SHP77 treated with DMSO at 0.1 percent for 48 hours (cell line): ENCODE results near the gene ANKS1A.

Experiments
- DNase-seq: peaks from one replicate; lab custom pipeline; 2025; lab: John Stamatoyannopoulos, UW

ANKS1A gene

DNA sequence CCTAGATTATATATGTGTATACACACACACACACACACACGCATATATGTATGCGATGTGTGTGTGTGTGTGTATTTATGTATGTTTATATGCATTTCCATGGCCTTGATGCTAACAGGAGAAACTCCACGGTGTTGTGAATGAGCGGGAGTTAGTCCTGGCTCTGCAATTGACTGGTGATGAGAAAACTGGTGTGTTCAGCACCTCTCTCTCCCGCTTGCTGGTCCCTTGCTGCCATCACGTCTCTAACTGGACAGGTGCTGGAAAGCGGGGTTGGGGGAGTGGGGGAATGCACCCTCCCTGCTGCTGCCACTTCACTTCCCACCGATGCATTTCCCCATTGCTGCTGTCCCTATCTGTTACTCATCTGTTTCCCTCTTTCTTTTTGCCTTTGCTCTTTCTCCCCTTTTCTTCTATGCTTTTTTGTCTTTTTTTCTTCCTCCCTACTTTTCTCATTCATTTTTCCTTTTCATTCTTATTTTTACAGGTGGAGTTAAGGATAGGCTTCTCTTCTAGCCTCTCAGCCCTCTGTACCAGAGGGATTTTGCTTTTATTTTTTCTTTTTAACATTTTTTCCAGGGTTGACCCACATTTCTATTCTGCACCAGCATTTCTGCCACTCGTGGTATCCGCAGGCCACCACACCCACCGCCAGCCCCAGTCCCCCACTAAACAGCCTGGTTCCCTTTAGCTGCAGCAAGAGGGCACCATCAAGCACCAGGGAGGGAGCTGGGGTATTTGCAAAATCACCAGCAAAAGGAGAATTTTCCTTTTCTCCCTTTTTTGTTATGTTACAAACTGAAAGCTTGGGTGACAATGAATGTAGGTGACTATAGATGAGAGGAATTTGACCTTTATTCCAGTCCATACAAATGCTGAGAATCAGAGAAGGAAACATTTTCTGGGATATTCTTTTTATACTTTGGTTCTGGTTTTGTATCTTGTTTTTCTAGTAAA is 136.5 kb downstream of the ANKS1A start:
- no peak for DNase-seq

DNA sequence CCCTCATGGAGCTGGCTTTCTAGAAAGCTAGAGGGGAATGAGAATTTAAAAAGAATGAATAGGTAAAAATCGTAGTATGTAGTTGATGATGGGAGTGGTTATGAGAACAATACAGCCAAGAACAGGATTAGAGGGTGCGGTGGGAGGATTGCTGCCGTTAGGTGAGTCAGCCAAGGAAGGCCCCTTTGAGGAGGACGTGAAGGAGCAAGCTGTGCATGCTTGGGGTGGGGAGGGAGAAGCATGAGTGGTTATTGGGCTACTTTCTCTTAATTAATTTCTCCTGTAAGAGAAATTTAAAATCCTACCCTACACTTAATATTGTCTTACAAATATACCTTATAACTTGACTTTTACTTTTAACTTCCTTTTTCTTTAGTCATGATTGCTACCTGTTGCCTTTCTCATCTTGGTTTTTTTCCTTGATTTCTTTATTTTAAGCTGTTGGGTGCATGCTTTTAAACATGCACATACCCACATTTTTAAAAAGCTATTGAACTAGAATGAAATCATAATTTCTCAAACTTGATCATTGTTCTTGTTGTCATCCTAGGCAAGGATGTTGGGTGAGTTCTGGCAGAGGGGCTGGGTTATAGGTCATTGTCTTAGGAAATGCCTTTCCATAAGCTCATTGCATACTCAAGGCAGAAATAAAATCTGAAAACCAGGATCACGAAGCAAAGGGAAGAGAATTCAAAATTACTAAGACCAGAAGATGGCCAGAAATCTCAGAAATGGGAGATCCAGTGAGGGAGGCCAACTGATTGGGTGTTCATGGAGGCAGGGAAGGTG is 137.6 kb downstream of the ANKS1A start:
- DNase-seq: no peak

GRCh38 chr6:35027807-35028206 is 138.8 kb downstream of the ANKS1A start:
- DNase-seq: no peak

GRCh38 chr6:35028781-35029769 is 140.0 kb downstream of the ANKS1A start:
- DNase-seq: no peak

DNA sequence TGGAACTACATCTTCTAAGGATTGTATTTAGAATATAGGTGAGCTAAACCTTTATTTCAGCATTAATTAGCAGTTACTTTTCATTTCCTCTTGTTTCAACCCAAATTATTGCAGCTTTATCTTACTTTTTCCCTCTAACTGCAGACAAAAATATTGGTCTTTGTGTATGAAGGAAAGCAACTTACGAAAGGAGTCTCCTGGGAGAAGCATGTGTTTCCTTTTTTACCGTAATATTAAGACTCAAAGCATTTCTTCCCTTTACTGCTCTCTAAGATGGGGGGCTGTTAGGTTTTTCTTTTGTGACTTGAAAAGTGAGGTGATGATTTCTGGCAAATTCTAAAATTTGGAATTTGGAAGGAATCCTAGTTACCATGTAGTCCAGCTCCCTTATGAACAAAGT is 141.0 kb downstream of the ANKS1A start:
- no peak for DNase-seq

DNA sequence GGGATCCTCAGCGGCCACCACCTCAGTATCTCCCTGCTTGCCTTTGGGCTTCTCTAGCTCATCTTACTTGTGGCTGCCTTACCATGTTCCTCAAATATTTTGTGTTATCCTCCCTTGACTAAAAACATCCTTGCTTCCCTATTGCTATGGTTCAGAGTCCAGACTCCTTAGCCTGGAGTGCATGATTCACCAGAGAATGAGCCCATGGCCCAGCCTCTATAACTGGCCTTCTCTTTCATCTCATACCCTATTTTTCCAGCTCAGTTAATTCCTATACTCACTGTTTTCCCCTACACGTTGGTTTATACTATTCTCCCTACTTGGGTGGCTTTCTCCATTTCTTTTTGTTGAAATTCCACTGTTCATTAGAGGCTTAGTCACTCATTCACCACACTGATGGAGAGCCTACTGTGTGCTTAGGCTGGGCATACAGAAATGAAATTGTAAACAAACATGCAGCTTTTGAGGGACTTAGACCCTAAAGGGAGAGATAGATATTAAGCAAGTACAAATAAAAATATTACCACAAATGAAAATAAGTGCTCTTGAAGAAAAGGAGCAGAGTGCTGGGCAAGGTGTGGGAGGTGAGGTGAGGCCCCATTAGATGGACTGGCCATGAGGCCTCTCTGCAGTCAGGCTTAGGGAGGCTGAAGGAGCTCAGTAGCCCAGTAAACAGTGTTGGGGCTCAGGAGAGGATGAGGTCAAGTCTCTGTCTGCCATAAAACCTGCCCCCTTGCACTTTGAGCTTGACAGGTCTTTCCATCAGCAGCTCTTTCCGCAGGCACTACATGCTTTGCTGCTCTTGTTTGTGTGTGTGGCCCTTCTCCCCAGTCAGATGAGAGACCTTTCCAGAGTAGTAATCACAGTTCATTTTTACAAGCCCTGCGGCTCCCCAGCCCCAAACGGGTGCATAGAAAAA is 142.8 kb downstream of the ANKS1A start:
- DNase-seq: no peak

- no peak for DNase-seq
These were observed 144.6 kb downstream of the ANKS1A start for GRCh38 chr6:35033683-35034082.

DNA sequence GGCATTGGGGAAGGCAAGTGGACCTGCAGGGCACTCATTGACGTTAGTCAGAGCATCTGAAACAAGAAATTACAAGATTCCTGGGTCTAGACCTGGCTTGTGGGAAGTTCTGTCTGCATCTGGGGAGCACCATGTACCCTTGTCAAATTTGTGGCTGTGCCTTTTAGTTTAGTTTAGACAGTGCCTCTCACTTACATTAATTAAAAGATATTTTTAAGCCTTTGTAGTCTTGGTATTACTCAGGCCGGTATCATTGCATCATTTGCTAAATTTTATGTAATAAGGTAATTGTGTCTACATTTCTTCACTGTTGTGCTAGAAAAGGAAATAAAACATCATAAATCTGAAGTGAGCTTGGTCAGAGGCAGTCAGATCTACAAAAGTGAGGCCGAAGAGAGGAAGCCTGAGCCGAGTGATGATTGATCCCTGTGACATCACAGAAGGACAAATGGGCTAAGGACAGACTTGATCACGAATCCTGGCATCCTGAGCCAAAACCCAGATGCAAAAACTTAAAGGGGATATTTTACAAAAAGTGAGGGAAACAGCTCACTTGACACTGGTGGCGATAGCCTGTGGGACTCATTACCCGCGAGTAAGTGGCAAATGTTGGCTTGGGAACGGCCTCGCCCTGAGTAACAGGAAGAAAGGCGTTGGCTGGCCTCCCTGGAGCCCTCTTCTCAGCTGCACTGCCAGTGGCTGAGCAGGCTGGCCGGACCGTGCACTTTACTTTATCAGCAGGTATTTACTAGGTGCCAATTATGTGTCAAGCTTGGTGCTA is 145.5 kb downstream of the ANKS1A start:
- DNase-seq: no peak

DNA sequence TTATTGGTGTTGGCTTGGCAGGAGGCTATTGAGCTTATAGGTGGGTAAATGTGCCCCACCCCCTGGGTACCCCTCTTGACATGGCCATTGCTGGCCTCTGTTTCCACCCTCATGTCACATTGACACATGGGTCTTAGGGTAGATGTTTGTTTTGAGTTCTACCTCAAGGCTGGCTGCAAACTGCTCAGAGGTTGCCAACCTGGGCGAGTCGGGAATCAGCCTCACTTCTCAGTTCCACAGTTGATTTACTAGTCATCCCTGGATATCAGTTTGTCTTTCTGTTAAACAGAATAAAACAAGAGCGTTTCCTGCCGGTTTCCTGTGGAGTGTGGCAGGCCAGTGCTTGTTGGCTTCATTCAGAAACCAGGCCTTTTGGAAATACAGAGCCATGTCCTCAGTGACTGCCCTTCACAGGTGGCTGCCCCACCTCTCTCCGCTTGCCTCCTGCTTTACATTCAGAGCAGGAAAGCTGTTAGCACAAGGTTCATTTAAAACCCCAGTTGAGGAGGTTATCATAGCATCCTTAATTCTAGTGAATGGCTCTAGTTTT is 146.5 kb downstream of the ANKS1A start:
- DNase-seq: no peak

DNA sequence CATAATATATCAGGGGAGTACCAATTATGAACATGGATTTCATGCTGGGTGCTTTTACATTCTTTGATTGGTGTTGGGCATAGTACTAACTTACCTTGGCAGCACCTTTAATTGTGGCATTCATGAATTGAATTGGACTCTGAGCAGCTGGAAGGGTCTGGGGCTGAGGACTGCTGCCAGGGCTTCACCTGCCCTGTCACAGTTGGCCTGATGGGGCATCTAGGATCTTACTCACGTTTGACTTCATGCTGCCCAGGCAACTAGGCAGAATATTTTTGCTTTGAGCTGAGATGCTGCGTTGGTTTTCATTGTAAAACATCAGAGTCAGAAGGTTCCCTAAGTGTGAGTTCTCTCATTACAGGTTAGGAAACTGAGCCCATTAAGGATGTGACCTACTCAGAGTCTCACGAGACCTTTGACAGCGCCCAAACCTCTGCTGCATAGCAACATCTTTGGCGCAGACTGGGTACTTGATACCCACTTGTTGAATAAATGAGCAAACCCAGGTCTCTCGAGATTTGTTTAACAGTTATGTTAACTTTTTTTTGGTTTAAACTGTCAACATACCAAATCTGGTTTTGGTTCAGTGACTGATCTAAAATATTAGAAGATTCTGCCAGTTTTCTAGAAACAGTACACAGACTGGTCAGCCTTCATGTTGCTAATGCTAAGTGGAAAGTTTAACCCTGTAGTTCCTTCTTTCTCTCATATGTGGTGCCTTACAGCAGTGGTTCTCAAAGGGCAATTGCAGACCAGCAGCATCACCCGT is 147.2 kb downstream of the ANKS1A start:
- no peak for DNase-seq

DNA sequence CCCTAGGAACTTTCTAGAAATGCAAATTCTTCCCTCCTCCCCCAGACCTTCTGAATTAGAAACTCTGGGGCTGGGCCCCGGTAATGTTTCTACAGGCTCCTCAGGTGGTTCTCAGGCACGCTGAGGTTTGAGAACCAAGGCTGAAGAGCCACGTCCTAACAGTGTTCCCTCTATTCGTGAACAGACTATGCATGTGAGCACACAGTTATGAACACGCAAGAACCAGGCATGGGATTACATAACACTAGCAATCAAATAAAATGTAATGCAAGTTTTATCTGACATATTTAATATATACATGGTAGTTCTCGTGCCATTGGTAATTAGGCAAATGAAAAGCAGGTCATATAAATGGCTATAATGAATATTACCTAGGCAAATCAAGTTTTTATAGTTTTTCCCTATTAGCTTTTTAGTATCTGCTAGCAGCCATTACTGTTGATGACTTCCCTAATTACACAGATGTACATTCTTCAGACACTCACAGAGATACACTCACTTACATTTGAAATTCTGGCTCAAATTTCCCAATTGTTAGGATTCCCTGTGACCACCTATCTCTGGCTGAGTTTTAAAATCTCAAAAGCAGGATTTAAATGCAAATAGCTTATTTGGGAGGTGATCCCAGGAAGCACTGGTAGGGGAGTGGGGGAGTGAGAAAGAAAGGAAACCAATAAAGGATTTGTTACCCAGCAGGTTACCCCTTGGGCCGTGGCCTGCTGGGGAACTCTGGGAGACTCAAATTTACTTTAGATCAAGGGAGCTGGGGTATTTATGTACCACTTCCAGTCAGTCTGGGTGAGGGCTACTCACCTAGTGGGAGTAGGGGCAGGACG is 148.0 kb downstream of the ANKS1A start:
- DNase-seq: no peak

GRCh38 chr6:35037664-35038038 is 148.6 kb downstream of the ANKS1A start:
- no peak for DNase-seq

DNA sequence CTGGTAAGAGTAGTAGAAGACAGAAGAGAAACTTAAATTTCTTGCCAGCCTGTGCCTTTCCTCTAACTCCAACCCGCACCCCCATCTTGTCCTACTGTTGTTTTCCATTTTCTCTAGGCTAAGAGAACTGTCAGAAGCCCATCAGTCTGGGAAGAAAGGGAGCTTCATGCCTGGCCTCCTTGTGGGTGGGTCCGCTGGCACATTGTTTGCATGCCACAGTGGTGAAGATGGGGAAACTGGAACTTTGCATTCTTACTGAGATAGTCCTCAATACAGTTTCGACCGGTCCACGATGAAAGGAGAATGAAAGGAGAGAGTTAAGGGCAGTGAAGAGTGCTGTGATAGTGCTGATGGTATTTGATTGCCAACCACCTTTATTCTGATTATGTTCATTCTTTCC is 149.0 kb downstream of the ANKS1A start:
- no peak for DNase-seq

- DNase-seq: no peak
These were observed 151.3 kb downstream of the ANKS1A start for GRCh38 chr6:35040398-35040797.

DNA sequence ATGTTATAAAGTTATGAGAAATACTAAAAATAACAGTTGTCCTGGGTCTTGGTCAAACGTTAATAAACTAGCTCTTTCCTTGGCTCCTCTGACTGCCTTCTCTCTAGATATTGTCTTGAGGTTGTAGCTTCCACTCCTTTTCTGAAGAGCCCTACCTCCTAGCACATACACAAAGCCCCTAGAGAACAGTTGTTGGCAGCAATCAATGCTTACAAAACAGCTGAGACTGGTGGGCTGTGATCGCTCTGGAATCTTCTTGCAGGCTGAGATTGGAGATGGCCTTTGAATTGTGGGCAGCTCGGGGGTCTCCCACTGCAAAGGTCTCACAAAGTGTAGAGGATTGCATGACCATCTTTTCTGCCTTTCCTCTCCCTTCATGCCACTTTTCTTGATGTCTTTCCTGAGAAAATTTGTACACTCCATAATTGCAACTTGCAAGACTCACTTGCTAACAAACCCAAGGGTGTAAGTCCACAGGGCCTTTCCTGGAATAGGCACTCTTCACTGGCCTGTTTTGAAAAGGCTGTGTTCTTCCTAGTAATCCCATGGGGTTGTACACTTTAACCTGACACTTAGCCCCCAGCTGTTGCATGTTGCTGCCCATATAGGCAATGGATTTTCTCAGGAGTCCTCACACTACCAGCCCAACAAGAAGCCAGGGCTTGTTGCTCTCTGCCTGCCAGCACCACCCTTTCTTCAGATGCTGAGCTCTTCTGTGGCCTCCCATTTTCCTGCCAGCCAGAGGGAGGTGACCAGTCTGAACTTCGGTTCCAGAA is 152.2 kb downstream of the ANKS1A start:
- no peak for DNase-seq

- no peak for DNase-seq
These were observed 153.2 kb downstream of the ANKS1A start for GRCh38 chr6:35042031-35042815.
